Lung (tissue), 12 donors: ENCODE data around the gene NUBPL. TPM values are rescaled to one million over a fixed set of nuclear protein-coding genes. Genes with fewer than 3 reads are reported as not detected.

Source experiments
- ATAC-seq: fragments of 200-7000 bp; cut with Tn5 transposase; one replicate; pipeline ENCODE4 v1.9.1; 2020; ENCODE audit warnings: moderate number of reproducible peaks; ENCODE audit not compliant: insufficient read depth, low FRiP score
- DNase-seq, 3 donors: peaks; one replicate each; pipeline ENCODE4 v3.0.0-alpha.2; 2013 to 2017
- H3K27ac ChIP-seq, 2 donors: one replicate each; pipeline ENCODE4 v1.5.1; 2013; ENCODE audit warnings: mild to moderate bottlenecking in 2 of 2, moderate library complexity in 2 of 2, control low read depth in 1 of 2, inconsistent platforms in 1 of 2, low read depth in 1 of 2, low read length in 1 of 2
- H3K27me3 ChIP-seq, 3 donors: one replicate each; pipeline ENCODE4 v1.5.1; 2013; ENCODE audit warnings: low read length in 2 of 3; ENCODE audit not compliant: control insufficient read depth in 3 of 3, insufficient read depth in 3 of 3
- H3K36me3 ChIP-seq, 4 donors: one replicate each; pipeline ENCODE4 v1.5.1; 2013; ENCODE audit warnings: low read length in 4 of 4, mild to moderate bottlenecking in 1 of 4, moderate library complexity in 1 of 4; ENCODE audit not compliant: control insufficient read depth in 4 of 4, insufficient read depth in 4 of 4
- H3K4me1 ChIP-seq, 5 donors: one replicate each; pipeline ENCODE4 v1.5.1; 2013; ENCODE audit warnings: low read length in 5 of 5, mild to moderate bottlenecking in 2 of 5, moderate library complexity in 1 of 5; ENCODE audit not compliant: control insufficient read depth in 5 of 5, insufficient read depth in 5 of 5
- H3K4me3 ChIP-seq: one replicate; pipeline ENCODE4 v1.5.1; 2013; ENCODE audit warnings: mild to moderate bottlenecking, control low read depth, moderate library complexity
- H3K9ac ChIP-seq, 2 donors: one replicate each; pipeline ENCODE4 v1.5.1; 2013; ENCODE audit warnings: low read length in 2 of 2, control low read depth in 1 of 2; ENCODE audit not compliant: insufficient read depth in 1 of 2
- H3K9me3 ChIP-seq, 4 donors: one replicate each; pipeline ENCODE4 v1.5.1; 2013; ENCODE audit warnings: low read length in 3 of 4, mild to moderate bottlenecking in 1 of 4, moderate library complexity in 1 of 4; ENCODE audit not compliant: control insufficient read depth in 4 of 4, insufficient read depth in 3 of 4
- WGBS, 2 donors: extraction: QIAGEN DNeasy Blood & Tissue Kit; methylation state at CpG; one replicate each; pipeline ENCODE4 v1.1.7; 2013; 5-methylcytosine and 5-hydroxymethylcytosine counted together
- polyA plus RNA-seq, 2 donors: library from polyadenylated mRNA; stranded (reverse); fragments of 200-250 nt; gene quantifications; one replicate each; pipeline ENCODE4 v1.2.1, GENCODE V29; 2013
- total RNA-seq, 2 donors: library from RNA; depleted of rRNA in 1 of 2; stranded (reverse); fragments of >200 nt in 1 of 2; gene quantifications; one replicate each; pipeline ENCODE4 v1.2.1, GENCODE V29; 2014 to 2021
- TF ChIP-seq, protein P1 (sequence below): IDR thresholded peaks from 2 replicates; pipeline ENCODE4 v1.5.1; 2012; ENCODE audit warnings: mild to moderate bottlenecking; ENCODE audit errors: control extremely low read depth, extremely low read depth
- donor health status: control.
- donor health status: control.
- donor health status: Bipolar disorder and iron deficiency.
- donor health status: healthy.
- donor health status: DM: yes; HTN: yes; CAD: no.

NUBPL gene
- total and polyA plus RNA-seq, 4 donors, result 3.0 to 20.9 (median 9.5) TPM

GRCh38 chr14:31559939-31560338, 1.3 kb upstream of the NUBPL start:
- Histone ChIP-seq H3K27me3 (peaks cover 0 to 3% (median 0%) of the 10 kb centered on the region in 3 donors), H3K9ac (no peak overlapping the region), H3K4me1 (peaks cover 0 to 12% (median 0%) of the 10 kb centered on the region in 5 donors), H3K4me3 (no peak overlapping the region), H3K36me3 (peaks cover 0 to 2% (median 0%) of the 10 kb centered on the region in 4 donors), H3K9me3 (no peaks in the 10 kb centered on the region), H3K27ac (no peak overlapping the region)
- ATAC-seq (no peak), DNase-seq (no peak)
- WGBS, 2 donors, result 93 to 94% methylated on average over 19 to 21 of the region's 21 CpGs
- TF ChIP-seq, protein P1, sequence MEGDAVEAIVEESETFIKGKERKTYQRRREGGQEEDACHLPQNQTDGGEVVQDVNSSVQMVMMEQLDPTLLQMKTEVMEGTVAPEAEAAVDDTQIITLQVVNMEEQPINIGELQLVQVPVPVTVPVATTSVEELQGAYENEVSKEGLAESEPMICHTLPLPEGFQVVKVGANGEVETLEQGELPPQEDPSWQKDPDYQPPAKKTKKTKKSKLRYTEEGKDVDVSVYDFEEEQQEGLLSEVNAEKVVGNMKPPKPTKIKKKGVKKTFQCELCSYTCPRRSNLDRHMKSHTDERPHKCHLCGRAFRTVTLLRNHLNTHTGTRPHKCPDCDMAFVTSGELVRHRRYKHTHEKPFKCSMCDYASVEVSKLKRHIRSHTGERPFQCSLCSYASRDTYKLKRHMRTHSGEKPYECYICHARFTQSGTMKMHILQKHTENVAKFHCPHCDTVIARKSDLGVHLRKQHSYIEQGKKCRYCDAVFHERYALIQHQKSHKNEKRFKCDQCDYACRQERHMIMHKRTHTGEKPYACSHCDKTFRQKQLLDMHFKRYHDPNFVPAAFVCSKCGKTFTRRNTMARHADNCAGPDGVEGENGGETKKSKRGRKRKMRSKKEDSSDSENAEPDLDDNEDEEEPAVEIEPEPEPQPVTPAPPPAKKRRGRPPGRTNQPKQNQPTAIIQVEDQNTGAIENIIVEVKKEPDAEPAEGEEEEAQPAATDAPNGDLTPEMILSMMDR, result no peak

DNA sequence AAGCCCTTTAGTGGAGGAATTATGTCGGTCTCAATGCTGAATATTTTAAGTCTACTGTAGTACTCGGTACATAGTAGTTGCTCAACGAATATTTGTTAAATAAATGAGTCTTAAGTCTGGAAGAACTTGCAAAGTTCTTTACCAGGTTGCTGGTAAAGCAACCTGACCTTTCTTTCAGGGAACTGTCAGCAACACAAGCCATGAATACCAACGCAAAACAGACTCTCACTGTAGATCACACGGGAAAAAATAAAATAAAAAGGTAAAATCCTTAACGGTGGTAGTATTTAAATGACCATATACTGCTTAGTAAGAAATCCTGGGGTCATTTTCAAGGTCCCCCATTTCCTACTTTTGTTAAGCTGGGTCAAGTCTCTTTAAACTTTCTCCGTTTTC, 447 bp upstream of the NUBPL start:
- peaks cover 0 to 12% (median 0%) of the 10 kb centered on the region in 5 donors for H3K4me1 ChIP-seq
- 50% methylated on average over 7 of the region's 7 CpGs for WGBS, 2 donors
- H3K9me3 ChIP-seq, result no peaks in the 10 kb centered on the region
- no peak for DNase-seq
- no peak for ATAC-seq
- no peak overlapping the region for H3K4me3 ChIP-seq
- TF ChIP-seq, protein P1, result no peak
- peaks cover 0 to 2% (median 0%) of the 10 kb centered on the region in 4 donors for H3K36me3 ChIP-seq
- H3K9ac ChIP-seq, result peak overlapping the region; percentile 87 to 90
- peak overlapping the region in 1 of 2 donors; percentile 60 for H3K27ac ChIP-seq
- H3K27me3 ChIP-seq, result peaks cover 0 to 3% (median 0%) of the 10 kb centered on the region in 3 donors

DNA sequence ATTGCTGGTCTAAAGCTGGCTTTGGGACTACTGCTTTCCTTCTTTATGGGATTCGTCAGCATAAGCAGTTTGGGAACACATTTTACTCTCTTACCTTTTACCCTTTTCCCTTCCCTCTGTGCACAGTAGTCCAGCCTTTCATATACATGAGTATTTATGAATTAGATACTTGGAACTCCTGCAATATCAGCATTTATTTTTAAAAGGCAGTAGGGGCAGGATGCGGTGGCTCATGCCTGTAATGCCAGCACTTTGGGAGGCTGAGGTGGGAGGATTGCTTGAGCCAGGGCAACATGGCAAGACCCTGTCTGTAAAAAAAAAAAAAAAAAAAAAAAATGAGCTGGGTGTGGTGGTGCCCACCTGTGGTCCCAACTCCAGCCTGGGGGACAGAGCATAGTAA, 3.0 kb downstream of the NUBPL start:
- no peaks in the 10 kb centered on the region for H3K27me3 ChIP-seq
- TF ChIP-seq, protein P1, result no peak
- ATAC-seq (no peak), DNase-seq (no peak)
- WGBS, 2 donors, result 96 to 98% methylated on average over 2 of the region's 2 CpGs
- peaks cover 0 to 7% (median 2%) of the 10 kb centered on the region in 4 donors for H3K36me3 ChIP-seq
- H3K9ac ChIP-seq, result no peak overlapping the region
- H3K4me1 ChIP-seq, result peaks cover 0 to 23% (median 0%) of the 10 kb centered on the region in 5 donors
- H3K4me3 ChIP-seq, result no peak overlapping the region
- no peaks in the 10 kb centered on the region for H3K9me3 ChIP-seq
- H3K27ac ChIP-seq, result no peak overlapping the region

DNA sequence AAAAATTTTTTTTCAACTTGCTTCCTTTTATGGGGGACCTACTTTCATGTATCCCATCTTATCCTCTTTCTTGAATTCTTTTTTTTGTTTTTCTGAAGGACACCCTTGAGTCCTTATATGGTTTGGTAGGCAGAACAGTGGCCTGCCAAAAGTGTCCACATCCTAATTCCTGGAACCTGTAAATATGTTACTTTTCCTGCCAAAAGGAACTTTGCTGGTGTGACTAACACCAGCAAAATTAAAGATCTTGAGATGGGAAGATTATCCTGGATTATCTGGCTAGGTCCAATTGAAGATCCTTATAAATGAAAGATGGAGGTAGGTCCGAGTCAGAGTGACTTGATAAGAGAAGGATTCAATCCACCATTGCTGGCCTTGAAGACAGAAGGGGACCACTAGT, 5.3 kb downstream of the NUBPL start:
- Histone ChIP-seq H3K4me3 (no peak overlapping the region), H3K9me3 (no peaks in the 10 kb centered on the region), H3K9ac (no peak overlapping the region), H3K36me3 (peaks cover 0 to 5% (median 2%) of the 10 kb centered on the region in 4 donors), H3K27ac (no peak overlapping the region), H3K4me1 (peaks cover 0 to 23% (median 6%) of the 10 kb centered on the region in 5 donors), H3K27me3 (no peaks in the 10 kb centered on the region)
- ATAC-seq (no peak), DNase-seq (no peak)
- 96 to 100% methylated on average over 1 of the region's 1 CpG for WGBS, 2 donors
- TF ChIP-seq, protein P1, result no peak
